ENCODE data around the gene TIGAR.

GRCh38 chr12:4366090-4366489 is 45.1 kb downstream of the TIGAR start:
- TF ChIP-seq CTCF (IDR thresholded peaks at IDR 0.05) (no peak), EZH2 (IDR thresholded peaks at IDR 0.05; ENCODE audit: borderline replicate concordance, insufficient read depth, low read depth, low read length, poor library complexity, severe bottlenecking) (no peak)
